Prostate gland (tissue), 2 donors: ENCODE measurements around the gene TSPAN6. TPM values are rescaled to one million over a fixed set of nuclear protein-coding genes. Genes with fewer than 3 reads are reported as not detected.

ENCODE experiments used
- DNase-seq: peaks from one replicate; pipeline ENCODE4 v3.0.0-alpha.2; 2019; ENCODE audit warnings: low spot score
- H3K27ac ChIP-seq, 2 donors: fragments of 200-600 bp; sonication (generic); 2 replicates each; pipeline ENCODE4 v1.5.1; 2017 to 2019
- H3K27me3 ChIP-seq: fragments of 200-600 bp; sonication (generic); replicated peaks from 2 replicates; pipeline ENCODE4 v1.5.1; 2019; ENCODE audit not compliant: insufficient read depth
- H3K36me3 ChIP-seq, 2 donors: fragments of 200-600 bp; sonication (generic); 1 replicate in 1 of 2; 2 replicates in 1 of 2; pipeline versions ENCODE4 v1.5.1 to v1.8.1; 2017 to 2019
- H3K4me1 ChIP-seq: fragments of 200-600 bp; sonication (generic); replicated peaks from 2 replicates; pipeline ENCODE4 v1.5.1; 2019
- H3K4me3 ChIP-seq, 2 donors: fragments of 200-600 bp; sonication (generic); 2 replicates each; pipeline ENCODE4 v1.5.1; 2017 to 2019
- H3K9me3 ChIP-seq: fragments of 200-600 bp; sonication (generic); 2 replicates; pipeline ENCODE4 v1.5.1; 2017
- POLR2A ChIP-seq: fragments of 450-650 bp; IDR thresholded peaks from one replicate; pipeline ENCODE4 v1.6.1; 2016; ENCODE audit warnings: antibody characterized with exemption, mild to moderate bottlenecking
- POLR2AphosphoS5 ChIP-seq: sonication (generic); formaldehyde crosslinking; IDR thresholded peaks from one replicate; pipeline ENCODE4 v1.6.1; 2017; ENCODE audit warnings: antibody characterized with exemption
- WGBS: methylation state at CpG from one replicate; pipeline ENCODE4 v1.1.5; 2018; 5-methylcytosine and 5-hydroxymethylcytosine counted together
- intact Hi-C: fragments of 100-400 bp; cut with DNase I; formaldehyde crosslinking; loops from one replicate; pipeline ENCODE4 v1.14.2; 2022
- total RNA-seq, 2 donors: library from RNA; depleted of rRNA; stranded (reverse); fragments of >200 nt; gene quantifications; one replicate each; pipeline ENCODE4 v1.1.0, GENCODE V29; 2016
- TF ChIP-seq, protein P1 (sequence below), 4 experiments: fragments of 200-600 bp in 2 of 4; fragments of 450-650 bp in 2 of 4; sonication (generic) in 2 of 4; IDR thresholded peaks; 1 replicate in 3 of 4; 2 replicates in 1 of 4; pipeline ENCODE4 v1.5.1; 2016 to 2019; ENCODE audit warnings: antibody characterized with exemption in 4 of 4, mild to moderate bottlenecking in 2 of 4, moderate library complexity in 2 of 4

TSPAN6 gene
- total RNA-seq, 2 donors from 2014 or later = 26.1 to 34.9 TPM

DNA sequence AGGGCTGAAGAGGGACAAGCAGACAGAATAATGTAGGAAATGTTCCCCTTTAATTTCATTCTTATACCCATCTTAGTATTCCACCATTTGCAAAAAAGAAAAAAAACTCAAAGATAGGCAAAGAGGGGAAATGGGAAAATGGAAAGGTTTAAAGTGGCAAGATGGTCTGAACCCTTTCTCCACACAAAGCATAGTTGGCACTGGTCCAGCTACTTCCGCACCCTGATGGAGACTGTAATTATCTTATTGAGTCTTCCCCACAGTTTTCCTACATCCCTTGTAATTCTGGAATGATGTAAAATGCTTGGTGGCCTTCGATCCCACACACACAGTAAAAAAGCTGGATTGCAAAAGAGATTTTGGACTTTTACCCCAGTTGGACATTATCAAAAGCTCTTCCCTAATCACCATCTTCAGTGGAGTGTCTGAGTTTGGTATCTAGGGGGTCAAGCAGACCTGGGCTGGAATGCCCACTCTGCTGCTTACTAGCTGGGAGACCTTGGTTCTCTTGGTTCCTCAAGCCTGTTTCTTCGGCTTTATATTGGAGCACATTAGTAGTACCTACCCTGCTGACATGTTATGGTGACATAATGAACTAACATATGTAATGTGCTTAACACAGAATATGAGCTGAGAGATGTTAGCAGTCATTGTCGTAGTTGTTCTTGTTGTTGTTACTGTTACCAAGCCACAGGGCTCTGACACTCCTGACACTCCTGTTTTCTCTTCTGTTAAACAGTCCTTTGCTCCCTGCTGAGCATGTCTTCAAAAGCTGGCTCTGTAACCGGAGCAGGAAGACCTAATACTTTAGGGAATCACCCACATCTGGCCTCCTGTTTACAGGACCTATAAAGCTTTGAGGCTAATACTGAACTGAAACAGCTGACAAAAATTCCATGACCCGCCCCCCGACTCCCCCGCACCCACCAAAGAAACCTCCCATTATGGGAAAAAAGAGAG lies 12.1 kb upstream of the TSPAN6 start:
- intact Hi-C loops = no loop called here
- Histone ChIP-seq H3K4me1 (no peaks in the 10 kb centered on the region), H3K27me3 (no peaks in the 10 kb centered on the region), H3K36me3 (no peaks in the 10 kb centered on the region), H3K27ac (peak overlapping the region in 1 of 2 donors; percentile 67), H3K9me3 (no peaks in the 10 kb centered on the region), H3K4me3 (no peak overlapping the region)
- TF ChIP-seq, protein P1, sequence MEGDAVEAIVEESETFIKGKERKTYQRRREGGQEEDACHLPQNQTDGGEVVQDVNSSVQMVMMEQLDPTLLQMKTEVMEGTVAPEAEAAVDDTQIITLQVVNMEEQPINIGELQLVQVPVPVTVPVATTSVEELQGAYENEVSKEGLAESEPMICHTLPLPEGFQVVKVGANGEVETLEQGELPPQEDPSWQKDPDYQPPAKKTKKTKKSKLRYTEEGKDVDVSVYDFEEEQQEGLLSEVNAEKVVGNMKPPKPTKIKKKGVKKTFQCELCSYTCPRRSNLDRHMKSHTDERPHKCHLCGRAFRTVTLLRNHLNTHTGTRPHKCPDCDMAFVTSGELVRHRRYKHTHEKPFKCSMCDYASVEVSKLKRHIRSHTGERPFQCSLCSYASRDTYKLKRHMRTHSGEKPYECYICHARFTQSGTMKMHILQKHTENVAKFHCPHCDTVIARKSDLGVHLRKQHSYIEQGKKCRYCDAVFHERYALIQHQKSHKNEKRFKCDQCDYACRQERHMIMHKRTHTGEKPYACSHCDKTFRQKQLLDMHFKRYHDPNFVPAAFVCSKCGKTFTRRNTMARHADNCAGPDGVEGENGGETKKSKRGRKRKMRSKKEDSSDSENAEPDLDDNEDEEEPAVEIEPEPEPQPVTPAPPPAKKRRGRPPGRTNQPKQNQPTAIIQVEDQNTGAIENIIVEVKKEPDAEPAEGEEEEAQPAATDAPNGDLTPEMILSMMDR (IDR thresholded peaks at IDR 0.05) = no peak
- TF ChIP-seq POLR2AphosphoS5 = no peak
- TF ChIP-seq POLR2A = no peak
- DNase-seq = no peak
- 58% methylated on average over 8 of the region's 8 CpGs for WGBS

DNA sequence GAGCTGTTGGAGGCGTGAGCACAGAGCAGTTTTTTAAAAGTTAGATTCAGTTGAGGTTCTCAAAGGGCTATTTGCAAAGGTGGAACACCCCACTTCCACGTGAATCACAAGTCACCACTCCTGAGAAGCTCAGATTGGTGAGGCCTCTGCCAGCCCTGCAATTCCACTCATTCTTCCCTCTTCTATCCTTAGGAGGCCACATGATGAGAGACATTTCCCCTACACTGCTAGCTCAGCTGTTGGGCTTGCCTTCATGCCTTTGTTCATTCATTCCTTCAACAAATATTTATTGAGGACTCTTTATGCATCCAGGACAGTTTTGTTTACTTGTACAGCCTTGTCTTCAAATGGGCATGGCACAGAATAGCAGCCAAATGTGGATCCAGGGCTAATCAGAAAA lies 11.1 kb upstream of the TSPAN6 start:
- Histone ChIP-seq H3K27me3 (no peaks in the 10 kb centered on the region), H3K36me3 (no peaks in the 10 kb centered on the region), H3K4me1 (no peaks in the 10 kb centered on the region), H3K27ac (no peak overlapping the region), H3K4me3 (no peak overlapping the region), H3K9me3 (no peaks in the 10 kb centered on the region)
- intact Hi-C loops = no loop called here
- TF ChIP-seq POLR2A = no peak
- no peak for TF ChIP-seq POLR2AphosphoS5
- TF ChIP-seq, protein P1 (IDR thresholded peaks at IDR 0.05) = no peak
- 77% methylated on average over 2 of the region's 2 CpGs for WGBS
- DNase-seq = no peak

DNA sequence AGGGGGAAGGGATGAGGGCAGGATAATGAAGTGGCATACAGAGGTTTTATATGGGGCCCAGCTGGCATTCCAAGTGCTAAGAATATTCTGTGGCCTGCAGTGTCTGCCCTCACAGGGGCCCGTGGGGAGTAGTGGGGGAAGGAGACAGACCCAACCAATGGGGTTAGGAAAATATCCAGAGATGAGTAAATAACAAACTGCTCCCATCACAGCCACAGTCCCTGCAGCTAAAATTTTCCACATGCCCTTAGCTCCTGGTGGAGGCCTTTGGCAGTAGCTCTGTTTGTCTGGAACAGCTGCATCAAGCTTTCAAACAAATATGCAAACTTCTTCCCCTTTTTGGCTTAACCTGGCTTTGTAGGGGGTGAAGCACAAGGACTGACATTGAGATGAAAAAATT lies 10.5 kb upstream of the TSPAN6 start:
- no peaks in the 10 kb centered on the region for H3K27me3 ChIP-seq
- intact Hi-C loops = no loop called here
- H3K9me3 ChIP-seq = no peaks in the 10 kb centered on the region
- no peaks in the 10 kb centered on the region for H3K4me1 ChIP-seq
- TF ChIP-seq, protein P1 (IDR thresholded peaks at IDR 0.05) = no peak
- H3K36me3 ChIP-seq = no peaks in the 10 kb centered on the region
- no peak for DNase-seq
- H3K27ac ChIP-seq = no peak overlapping the region
- 20% methylated on average over 1 of the region's 1 CpG for WGBS
- H3K4me3 ChIP-seq = no peak overlapping the region

DNA sequence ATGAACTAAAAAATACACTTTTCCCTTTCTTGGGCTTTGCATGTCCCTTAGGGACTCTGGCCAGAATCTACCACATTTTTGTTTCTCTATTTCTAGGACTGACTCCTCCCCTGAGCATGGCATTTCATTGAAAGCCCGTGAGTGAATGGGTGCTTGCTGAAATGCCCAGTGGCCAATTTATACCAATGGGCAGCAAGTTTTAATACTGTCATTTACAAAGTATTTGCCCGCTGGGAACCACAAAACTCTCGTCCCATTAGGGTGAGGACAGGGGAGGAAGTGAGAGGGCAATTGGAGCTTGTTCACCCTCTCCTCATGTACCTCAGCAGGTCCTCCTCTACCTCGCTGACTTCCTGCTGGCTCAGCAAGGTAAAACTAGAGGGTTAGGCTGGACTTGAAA lies 8.5 kb upstream of the TSPAN6 start:
- TF ChIP-seq POLR2AphosphoS5 (no peak), POLR2A (no peak)
- TF ChIP-seq, protein P1 (IDR thresholded peaks at IDR 0.05) = no peak
- WGBS = 82% methylated on average over 4 of the region's 4 CpGs
- intact Hi-C loops = no loop called here
- no peaks in the 10 kb centered on the region for H3K27me3 ChIP-seq
- H3K36me3 ChIP-seq = no peaks in the 10 kb centered on the region
- no peaks in the 10 kb centered on the region for H3K9me3 ChIP-seq
- no peaks in the 10 kb centered on the region for H3K4me1 ChIP-seq
- no peak overlapping the region for H3K4me3 ChIP-seq
- no peak overlapping the region for H3K27ac ChIP-seq
- no peak for DNase-seq
